HG03064 (cell line): Measurements from ENCODE around the gene CAMK2A.
"Not testable (repeated sequence)": the region's sequence is repeated elsewhere in the genome, so short reads cannot be mapped to it uniquely, and the experiment has no call there.

Experiments used
- ATAC-seq: cut with Tn5 transposase; IDR thresholded peaks from one replicate; pipeline ENCODE4 v1.9.1; 2021; ENCODE audit warnings: low read depth; ENCODE audit not compliant: unreplicated experiment

The CAMK2A gene

DNA sequence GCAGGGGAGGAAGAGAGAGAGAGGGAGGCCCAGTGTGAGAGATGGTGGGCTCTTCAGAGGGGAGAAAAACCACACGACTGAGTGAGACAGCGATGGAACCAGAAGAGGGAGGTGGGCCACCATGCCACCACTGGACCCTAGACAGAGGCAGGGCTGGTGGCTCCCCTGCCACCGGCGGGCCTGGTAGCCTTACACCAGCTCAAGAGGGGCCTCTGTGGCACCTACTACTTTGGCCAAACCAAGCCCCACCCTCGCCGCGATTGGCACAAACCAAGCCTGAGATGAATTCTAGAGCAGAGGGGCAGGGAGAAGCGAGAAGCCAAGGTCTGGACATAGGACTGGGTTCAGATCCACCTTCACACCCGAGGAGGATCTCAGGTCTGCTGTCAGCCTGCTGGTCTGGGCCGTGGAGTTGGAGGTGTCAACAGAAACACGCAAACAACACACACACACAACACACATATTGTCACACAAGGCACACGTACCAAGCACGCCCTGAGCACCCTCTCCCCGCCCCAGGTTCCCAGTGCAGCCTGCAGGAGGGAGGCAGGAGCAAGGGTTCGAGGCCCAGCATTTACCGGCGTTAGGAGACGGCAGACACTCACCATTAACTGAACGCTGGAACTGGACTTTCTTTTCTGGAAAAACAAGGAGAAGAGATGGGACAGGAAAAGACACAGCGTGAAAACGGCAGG lies 50.3 kb downstream of the CAMK2A start:
- ATAC-seq, result no peak

DNA sequence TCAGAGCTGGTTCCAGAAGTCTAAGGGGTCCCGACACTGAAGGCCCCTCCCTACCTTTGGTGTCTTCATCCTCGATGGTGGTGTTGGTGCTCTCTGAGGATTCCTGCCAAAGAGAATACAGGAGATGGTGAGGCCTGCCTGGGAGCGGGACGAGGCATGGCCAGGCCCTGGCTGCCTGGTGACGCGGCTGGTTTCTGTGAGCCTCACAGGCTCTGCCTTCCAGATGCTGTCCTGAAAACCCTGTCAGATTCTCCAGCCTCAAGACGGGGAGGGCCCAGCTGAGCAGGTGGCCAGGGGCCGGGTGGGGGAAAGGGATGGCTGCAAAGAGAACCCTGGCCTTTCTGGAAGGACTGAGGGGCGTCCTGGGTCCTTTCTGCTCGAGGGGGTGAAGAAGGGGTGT lies 50.9 kb downstream of the CAMK2A start:
- ATAC-seq, result no peak

DNA sequence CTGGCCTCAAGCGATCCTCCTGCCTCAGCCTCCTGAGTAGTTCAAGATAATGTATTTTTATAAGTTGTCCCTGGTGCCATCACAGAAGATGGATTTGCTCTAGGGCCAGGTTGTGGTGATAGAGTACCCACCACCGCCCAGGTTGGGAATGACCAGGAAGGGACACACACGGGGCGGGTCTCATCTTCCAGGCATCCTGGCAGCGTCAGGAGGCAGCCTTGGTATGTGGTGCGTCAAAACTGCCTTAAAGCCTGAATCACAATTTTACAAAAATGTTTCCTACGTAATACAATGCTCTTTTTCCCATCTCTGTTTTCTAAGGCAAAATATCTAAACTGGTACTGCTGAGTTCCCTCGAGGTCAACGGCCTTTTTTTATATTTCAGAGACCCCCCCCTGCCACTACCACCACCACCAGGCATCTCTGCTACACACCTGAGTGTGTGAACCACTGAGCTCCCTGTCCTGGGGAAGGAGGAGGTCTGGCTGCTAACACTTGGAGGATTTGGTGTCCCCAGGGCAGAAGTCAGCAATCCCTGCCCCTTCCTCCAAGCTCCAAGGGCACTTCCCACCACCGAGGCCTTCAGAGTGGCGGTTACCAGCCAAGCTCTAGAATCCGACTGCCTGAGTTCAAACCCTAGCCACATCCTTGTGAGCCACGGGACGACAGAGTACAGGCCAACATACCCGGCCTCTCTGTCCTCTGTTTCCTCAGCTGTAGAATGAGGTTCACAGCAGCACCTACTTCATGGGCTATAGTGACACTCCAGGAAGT lies 52.4 kb downstream of the CAMK2A start:
- ATAC-seq, result no peak

DNA sequence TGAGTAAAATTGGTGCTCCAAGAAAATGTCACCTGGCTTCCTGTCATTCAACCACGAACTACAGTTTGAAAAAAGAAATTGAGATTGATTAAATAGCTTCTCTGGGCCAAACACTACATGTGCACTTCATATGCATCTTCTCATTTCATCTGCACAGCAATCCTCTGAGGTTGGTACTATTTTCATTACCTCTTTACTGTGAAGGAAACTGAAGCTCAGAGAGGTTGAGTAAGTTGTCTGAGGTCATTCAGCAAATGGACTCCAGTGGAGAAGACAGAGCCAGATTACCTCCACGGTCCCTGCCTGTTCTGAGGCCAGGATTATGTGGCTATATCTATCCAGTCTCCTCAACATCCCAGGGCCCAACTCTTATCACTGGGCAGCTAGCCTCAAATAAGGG lies 53.3 kb downstream of the CAMK2A start:
- no peak for ATAC-seq

DNA sequence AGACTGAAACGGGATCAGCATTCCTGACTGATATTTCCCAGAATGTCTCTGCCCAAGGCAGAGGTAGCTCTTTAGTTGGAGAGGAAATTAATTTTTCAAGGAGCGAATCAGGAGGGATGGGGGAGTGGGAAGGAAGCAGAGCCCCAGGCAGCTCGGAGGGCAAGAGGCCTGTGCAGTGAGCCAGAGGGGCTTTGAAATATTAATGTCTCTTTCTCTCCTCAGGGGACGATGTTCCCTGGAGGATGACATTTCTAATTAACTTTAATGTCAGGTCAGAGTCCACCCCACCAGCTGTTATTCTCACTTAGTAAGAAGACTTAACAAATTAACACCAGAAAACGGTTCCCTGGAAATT lies 54.1 kb downstream of the CAMK2A start:
- ATAC-seq, result no peak

DNA sequence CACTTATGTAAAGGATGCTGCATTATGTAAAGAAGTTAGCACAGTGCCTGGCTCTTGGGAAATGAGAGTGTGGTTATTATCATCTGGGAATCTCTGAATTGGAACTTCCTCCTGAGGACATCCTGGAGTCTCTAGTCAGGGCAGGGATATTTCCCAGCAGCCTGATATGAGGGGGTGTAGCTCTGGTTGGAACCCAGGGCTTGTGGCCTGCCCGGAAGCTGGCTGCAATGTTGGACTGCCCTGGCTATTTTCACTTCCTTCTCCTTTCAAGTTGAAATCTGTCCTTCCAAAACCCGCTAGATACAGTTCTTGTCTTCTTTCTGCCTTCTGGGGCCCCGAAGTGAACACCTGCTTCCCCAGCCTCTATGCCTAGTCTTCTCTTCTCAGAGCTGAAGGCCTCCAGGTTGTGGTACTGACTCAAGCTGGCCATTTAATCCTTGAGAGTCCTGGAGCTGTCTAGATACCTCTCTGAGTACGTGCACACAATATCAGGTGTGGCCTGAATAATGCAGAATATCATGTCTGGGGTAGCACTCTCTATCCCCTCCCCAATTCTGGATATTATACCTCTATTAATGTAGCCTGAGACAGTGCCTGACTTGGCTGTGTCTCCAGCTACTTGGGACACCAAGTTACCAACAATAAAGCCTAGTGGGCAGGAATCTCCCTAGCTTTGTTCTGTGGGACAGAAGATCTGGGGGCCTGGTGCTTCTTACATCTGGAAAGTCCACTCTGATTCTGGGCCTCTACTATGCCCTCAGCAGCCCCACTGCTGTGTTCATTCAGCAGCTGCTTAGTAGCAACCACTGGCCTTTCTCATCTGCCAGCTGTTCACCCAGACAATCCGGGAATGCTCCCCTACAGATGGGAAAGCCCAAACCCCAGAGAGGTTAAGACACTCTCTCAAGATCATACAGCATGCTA lies 54.7 kb downstream of the CAMK2A start:
- ATAC-seq, result no peak

DNA sequence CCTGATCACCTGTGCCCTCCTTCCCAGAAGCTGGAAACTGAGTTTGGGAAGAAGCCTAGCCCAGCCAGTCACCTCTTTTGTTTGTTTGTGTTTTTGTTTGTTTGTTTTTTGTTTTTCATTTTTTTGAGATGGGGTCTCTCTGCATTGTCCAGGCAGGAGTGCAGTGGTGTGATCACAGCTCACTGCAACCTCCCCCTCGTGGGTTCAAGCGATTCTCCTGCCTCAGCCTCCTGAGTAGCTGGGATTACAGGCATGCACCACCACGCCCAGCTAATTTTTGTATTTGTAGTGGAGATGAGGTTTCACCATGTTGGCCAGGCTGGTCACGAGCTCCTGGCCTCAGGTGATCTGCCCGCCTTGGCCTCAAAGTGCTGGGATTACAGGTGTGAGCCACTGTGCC lies 55.9 kb downstream of the CAMK2A start:
- not testable (repeated sequence) for ATAC-seq

DNA sequence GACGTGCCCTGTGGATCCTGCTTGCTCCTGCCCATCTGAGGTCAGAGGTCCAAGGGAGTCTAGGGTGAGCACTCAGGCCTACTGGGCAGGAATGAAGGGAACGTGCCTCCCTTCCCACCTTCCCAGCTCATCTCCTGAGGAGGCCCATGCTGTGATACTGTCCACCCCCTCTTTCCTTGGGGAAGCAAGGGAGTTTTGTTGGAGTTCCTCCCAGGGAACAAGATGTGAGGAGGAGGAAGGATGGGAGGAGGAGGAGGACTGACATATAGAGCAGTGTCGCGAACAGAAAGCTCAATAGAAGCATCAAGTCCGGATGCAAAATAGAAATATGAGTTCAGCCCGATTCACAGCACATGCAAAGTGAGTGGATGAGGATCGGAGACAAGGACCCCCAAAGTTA lies 58.7 kb downstream of the CAMK2A start:
- ATAC-seq, result no peak

DNA sequence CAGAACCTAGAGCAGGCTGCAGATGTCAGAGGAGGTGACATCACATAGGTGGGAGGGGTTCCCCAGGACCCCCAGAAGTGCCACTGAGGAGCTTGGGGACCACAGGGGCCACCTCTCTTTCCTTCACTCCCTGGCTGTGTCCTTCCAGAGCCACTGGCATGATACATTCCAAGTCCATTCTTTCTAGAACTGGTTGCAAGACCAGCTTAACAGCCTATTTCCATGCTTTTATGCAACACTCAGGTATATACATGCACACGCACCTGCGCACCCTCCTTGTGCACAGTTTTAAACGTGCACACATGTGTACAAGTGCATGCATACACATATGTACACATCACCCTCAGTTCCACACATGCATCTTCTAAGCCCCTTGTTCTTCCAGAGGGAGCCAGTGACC lies 60.0 kb downstream of the CAMK2A start:
- ATAC-seq, result no peak

DNA sequence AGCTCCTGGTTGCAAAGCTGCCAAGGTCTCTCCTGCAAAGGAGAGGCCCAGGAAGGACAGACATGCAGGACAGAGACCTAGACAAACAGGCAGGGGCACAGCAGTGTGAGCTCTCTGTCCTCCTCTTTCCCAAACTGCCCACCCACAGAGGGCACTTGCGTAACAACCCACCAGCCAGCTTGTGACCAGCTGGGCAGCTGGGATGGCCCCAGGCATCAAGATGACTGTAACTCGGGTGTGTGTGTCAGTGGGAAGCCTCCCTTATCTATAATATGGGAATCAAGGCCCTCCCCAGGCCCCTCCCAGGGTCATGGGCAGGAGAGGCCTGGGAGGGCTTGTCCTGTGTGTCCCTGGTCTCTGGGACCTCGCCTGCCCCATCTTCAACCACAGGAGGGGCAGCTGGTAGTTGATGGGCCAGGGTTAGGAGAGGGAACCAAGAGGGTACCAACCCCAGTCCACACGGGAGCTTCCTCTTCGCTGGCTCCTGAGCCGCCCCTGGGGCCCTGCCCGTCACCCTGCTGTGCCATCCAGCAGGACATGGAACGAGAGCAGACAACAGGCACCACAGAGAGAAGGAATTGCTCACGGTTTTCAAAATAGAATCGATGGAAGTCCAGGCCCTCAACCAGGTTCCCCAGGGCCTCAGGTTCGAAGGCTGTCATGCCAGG lies 61.8 kb downstream of the CAMK2A start:
- ATAC-seq, result no peak

DNA sequence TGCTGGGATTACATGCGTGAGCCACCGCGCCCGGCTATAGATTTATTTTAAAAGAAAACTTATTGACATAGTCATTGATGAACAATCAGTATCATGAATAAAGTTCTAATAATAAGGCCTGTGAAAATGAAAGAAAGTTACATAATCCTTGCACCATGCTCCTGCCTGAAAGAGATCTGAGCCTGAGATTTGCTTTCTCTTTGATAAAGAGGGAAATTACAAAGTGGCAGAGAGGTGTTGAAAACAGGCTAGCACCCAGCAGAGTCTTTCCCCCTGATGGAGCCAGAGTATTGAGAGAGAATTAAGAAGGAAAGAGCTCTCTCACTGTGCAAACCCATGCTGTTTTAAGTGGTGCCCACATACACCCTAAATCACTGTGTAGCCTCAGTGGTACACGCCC lies 62.5 kb downstream of the CAMK2A start:
- ATAC-seq, result no peak

DNA sequence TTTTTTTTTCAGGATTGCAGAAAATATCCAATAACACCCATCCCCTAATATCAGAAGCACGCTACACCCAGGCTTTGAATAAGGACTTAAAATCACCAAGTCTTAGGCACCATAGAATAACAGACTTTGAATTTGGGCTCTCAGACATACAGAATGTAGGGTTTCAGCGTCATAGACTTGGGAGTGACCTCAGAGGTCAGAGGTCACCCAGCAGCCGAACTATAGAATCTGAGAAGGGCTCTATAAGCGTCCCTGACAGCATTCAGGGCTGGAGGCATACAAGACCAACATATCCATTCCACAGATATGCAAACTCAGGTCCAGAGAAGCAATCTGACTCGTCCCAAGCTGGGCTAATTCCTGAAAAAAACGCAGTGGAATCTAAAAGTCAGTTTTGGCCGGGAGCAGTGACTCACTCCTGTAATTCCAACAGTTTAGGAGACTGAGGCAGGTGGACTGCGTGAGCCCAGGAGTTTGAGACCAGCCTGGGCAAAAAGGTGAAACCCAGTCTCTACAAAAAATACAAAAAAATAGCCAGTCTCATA lies 65.0 kb downstream of the CAMK2A start:
- ATAC-seq, result no peak

DNA sequence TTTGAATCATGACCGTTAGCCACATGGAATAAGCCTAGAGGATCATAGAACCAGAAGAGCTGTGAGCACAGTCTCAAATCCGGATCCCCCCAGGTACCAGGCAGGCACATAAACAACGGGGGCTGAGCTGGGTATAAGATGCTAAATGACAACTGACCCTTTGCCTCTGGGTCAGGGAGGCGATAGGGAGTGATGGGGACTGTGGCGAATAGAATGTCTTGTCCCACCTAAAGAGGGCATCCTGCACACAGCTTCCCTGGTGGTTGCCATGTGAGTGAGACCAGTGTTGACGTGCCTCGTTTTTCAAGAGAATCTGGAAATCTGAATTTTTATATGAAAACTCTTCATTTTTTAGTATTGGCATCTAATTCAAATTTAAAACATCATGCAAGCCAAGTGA lies 66.1 kb downstream of the CAMK2A start:
- ATAC-seq, result no peak

DNA sequence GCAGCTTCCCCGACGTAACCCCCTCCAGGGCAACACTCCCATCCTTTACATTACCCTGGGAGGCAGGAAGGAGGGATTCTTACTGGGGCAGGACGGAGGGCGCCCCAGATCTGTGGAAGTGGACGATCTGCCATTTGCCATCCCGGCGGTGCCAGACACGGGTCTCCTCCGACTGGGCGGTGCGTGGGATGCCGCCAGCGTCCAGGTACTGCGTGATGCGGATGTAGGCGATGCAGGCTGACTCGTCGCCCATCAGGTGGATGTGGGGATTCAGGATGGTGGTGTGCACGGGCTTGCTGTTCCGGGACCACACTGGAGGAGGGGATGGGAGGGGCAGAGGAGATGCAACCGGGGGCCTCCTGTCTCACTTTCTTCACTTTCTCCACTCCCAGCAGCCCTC lies 66.7 kb downstream of the CAMK2A start:
- no peak for ATAC-seq

DNA sequence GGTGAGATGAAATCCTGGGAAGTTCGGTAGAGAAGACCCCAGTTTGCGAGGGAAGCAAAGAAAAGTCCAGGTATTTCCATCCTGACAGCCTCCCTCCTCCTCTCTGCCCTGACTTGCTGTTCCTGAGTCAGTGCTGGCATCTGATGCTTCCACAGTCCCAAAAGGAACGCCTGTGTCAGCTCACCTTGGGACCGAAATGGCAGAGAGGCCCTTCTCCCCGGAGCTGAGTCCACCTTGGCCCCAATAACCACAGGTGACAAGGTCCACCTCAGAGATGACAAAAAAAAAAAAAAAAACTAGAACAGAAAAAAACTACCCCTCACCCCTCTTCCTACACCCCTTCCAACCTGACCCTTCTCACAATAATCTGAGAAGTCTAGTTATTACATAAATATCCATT lies 68.1 kb downstream of the CAMK2A start:
- ATAC-seq, result no peak

DNA sequence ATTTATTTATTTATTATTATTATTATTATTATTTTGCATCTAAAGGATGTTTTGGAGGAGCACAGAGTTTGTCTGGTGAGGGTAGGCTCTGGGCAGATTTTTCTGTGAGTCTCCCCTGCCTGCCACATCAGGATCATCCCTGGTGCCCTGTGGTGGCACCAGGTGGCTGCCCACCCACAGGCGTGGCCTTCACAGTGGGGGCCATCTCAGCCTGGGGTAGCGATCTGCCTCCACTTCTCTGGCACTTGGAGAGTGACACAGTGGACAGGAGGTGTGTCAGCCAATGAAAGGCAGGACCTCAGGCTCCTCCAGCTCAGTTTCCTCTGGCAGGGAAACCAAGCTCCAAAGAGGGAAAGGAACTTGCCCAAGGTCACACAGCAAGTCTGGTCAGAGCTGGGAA lies 69.7 kb downstream of the CAMK2A start:
- no peak for ATAC-seq

DNA sequence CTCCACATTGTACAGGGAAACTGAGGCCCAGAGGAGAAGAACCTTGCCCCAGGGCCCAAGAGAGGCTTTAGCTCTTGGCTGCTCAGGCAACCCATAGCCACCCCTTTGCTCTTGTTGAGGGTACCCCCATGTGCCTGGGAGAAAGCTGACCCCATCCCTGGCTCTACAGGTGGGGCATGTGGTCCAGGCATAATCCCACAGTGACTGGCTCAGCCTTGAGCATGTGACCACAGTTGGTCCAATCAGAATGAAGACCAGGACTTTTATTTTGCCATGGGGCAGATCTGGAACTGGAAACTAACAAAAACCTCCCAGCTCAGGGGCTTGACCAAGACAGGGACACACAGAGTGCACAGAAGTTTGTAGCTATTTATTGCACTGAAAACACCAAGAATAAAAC lies 70.4 kb downstream of the CAMK2A start:
- no peak for ATAC-seq

DNA sequence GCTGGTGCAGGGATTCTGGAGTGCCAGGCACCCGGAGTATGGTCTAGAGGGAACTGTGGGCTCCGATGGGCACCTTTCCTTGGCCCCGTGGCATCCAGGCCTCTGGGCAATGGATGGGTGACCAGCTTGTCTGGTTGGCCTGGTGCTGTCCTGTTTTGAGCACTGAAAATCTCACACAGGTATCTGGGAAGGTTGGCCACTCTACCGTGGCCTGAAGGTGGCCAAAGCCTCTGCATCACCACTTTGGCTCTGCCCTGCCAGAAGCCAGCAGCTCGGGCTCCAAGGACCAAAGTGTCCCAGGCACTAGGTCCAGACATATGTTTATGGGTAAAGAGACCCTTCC lies 70.9 kb downstream of the CAMK2A start:
- no peak for ATAC-seq

DNA sequence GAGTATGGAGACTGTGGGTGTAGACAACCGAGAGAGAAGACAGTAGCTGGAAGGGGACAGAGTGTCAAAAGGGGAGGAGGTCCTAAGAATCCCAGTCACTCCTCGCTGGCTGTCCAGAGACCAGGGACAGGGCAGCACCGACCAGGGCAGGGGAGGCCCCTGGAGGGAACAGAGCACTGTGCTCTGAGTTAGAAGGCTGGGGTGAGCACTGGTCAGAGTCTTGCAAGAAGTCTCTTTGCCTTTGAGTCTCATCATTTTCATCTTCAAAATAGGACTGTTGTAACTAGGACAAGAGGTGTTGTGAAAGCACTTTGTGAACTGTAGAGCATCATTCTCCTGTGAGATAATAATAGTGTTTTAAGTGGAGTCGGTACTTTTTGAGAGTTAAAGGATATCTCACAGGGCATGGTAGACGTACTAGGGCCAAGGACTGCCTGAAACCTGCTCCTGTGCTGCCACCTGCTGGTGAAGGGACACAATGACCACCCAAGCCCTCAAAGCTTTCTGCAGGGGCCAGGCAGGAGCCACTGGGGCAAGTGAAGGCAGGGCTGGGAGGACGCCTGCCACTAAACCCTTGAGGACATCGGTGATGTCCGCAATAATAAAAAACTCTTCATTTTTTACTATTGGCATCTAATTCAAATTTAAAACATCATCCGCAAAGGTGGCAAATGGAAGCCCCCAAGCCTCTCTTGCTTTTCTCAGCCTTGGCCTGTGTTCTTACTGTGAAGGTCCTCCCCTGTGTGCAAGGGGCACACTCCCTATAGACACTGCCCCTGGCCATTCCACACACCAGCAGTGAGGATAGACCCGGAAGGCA lies 71.5 kb downstream of the CAMK2A start:
- peak; percentile 79 for ATAC-seq

DNA sequence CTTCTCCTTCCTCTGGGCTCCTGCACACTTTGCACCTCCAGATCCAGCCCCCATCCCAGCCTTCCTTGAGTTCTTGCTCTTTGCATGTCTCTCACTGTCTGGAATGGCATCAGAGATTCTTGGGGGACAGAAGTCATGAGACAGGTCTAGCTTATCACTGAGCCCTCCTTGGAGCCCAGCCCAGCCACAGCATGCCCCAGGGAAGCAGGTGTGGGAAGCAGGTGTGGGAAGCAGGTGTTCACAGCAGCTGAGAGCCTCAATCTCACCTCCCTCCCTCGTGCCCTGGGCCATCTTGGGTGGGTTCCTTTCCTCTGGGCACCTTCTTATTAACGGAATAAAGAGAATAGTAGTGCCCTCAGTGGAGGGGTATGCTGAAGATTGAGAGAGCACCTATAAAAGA lies 72.5 kb downstream of the CAMK2A start:
- no peak for ATAC-seq
